PFSK-1 (cell line): ENCODE measurements around the gene MCM7.

Source experiments
- FOXP2 ChIP-seq: optimal IDR thresholded peaks from 2 replicates; pipeline ENCODE3; 2011; ENCODE audit warnings: borderline replicate concordance, control low read depth, inconsistent platforms; ENCODE audit not compliant: insufficient read depth; ENCODE audit errors: extremely low read length, extremely low read depth
- POLR2AphosphoS5 ChIP-seq: IDR thresholded peaks from 2 replicates; pipeline ENCODE4 v1.6.1; 2012; ENCODE audit warnings: low read depth, mild to moderate bottlenecking, control low read depth, low read length, moderate library complexity
- REST ChIP-seq, 2 experiments: IDR thresholded peaks; 2 replicates each; pipeline versions ENCODE4 v1.6.1 to v1.8.0; 2011 to 2012; ENCODE audit warnings: low read depth in 2 of 2, low read length in 2 of 2, control low read depth in 1 of 2, inconsistent platforms in 1 of 2, mild to moderate bottlenecking in 1 of 2, moderate library complexity in 1 of 2; ENCODE audit not compliant: insufficient read depth in 1 of 2
- SIN3A ChIP-seq: IDR thresholded peaks from 2 replicates; pipeline ENCODE4 v1.6.1; 2012; ENCODE audit warnings: mild to moderate bottlenecking, low read length, moderate library complexity, borderline replicate concordance; ENCODE audit not compliant: insufficient read depth
- TAF1 ChIP-seq: IDR thresholded peaks from 2 replicates; pipeline ENCODE4 v1.6.1; 2012; ENCODE audit warnings: low read length, control low read depth, borderline replicate concordance; ENCODE audit not compliant: insufficient read depth

MCM7 gene

GRCh38 chr7:100088621-100089457 lies 12.4 kb downstream of the MCM7 start, which contains the start of gene COPS6:
Gene COPS6, plus strand, starts transcription at chr7:100088969. Its CDS starts 22 bp downstream, at chr7:100088991.
- TF ChIP-seq REST (IDR thresholded peaks at IDR 0.05; ENCODE audit: insufficient read depth in 1 of 2, low read depth in 2 of 2, low read length in 2 of 2) (0 out of 4 replicates have a peak, but pooled peaks of 1 of the 2 experiments have one; percentile 27), SIN3A (0 out of 2 replicates have a peak, but pooled peaks have one; percentile 57), TAF1 (peak; percentile 82; the same call in 1 of the 2 replicates), POLR2AphosphoS5 (peak; percentile 95), FOXP2 (peak; percentile 71)

- TF ChIP-seq TAF1 (no peak), REST (IDR thresholded peaks at IDR 0.05; ENCODE audit: insufficient read depth in 1 of 2, low read depth in 2 of 2, low read length in 2 of 2) (no peak)
Observed at GRCh38 chr7:100088095-100088620, 13.0 kb downstream of the MCM7 start.

- TF ChIP-seq REST (IDR thresholded peaks at IDR 0.05; ENCODE audit: insufficient read depth in 1 of 2, low read depth in 2 of 2, low read length in 2 of 2) (no peak), TAF1 (no peak), SIN3A (no peak), FOXP2 (no peak), POLR2AphosphoS5 (no peak)
Observed at GRCh38 chr7:100087055-100087750, 14.0 kb downstream of the MCM7 start.

GRCh38 chr7:100085515-100085914 lies 15.7 kb downstream of the MCM7 start:
- no peak for TF ChIP-seq POLR2AphosphoS5
- no peak for TF ChIP-seq REST (IDR thresholded peaks at IDR 0.05; ENCODE audit: insufficient read depth in 1 of 2, low read depth in 2 of 2, low read length in 2 of 2)
- no peak for TF ChIP-seq FOXP2
- TF ChIP-seq SIN3A: no peak
- TF ChIP-seq TAF1: no peak
